GM21529 (cell line): ENCODE data around the gene BCAS1.
A peak's percentile ranks its signal among the peaks of the same experiment; 100 is the strongest.
"Not testable (repeated sequence)": the region's sequence is repeated elsewhere in the genome, so short reads cannot be mapped to it uniquely, and the experiment has no call there.

Experiments
- ATAC-seq: cut with Tn5 transposase; IDR thresholded peaks from one replicate; pipeline ENCODE4 v1.9.1; 2021; ENCODE audit not compliant: unreplicated experiment

BCAS1 gene

DNA sequence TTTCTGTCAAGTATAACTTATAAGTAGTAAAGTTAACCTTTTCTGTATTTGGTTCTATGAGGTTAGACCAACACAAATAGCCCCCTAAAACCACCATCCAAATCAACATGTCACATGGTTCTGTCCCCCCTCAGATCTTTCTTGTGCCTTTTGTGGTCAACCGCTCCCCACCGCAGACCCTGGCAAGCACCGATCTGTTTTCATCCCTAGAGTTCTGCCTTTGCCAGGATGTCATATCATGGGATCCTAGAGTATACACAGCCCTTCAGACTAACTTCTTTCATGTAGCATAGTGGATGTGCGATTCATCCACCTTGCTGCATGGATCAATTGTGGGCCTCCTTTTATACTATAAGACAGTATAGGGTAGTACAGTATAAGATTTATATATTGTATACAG, 124.3 kb downstream of the BCAS1 start:
- no peak for ATAC-seq

DNA sequence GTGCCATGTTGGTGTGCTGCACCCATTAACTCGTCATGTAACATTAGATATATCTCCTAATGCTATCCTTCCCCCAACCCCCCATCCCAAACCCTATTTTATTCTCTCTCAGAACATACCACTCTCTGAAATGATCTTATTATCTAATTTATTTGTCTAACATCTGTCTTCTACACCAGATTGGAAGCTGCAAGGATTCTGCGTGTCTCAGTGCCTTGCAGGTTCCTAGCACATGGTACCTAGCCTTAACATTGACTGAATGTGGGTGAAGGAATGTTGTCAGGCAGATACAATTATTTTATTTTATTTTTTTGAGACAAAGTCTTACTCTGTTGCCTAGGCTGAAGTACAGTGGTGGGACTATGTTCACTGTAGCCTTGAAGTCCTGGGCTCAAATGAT, 124.9 kb downstream of the BCAS1 start:
- no peak for ATAC-seq

DNA sequence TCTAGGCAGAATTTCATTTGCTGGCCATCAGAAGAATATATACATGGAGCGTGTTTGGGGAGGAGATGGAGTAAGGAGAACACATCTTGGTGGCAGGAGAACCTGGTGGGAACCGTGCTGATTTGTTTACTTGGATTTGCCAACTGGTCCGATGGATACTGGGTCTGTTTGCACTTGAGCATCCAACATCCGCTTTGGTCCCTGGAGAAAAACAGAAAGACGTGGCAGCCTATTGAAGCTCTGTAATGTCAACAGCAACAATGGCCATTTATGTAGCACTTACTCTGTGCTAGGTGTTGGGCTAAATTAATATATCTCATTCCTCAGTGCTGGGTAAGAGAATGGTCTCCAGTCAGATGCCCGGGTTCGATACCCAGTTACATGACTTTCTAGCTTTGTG, 125.6 kb downstream of the BCAS1 start:
- no peak for ATAC-seq

DNA sequence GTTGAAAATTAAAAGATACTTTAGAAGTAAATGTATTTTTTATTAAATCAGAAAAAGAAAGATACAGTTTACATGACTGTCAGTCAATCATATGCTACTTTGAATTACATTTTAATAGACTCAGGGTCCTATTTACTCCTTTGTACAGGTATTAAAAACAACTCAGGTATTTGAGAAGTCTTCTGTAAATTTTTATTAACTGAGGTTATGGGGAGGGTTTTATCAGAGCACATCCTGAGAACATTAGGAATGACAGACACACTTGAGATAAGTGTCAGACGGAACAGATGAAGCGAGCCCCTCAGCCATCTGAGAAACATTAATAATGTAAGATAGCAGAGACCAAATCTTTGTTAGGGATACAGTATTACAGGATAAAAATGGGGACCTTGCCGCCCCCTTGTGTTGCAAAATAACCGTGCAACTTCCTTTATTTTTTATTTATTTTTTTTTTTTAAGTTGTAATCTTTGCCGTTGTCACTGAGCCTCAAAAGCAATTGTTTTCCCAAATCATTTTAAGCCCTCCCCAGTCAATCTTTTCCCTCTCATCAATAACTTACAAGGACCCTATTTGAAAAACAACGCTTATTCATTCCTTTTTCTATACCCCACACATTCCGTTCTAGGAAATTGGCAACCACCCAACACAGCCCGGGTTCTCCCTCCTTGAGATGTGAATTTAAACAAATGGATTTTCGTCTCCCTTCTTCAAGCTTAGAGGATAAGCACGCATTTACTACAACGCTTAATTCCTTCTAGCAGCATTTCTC, 126.7 kb downstream of the BCAS1 start:
- ATAC-seq: no peak

DNA sequence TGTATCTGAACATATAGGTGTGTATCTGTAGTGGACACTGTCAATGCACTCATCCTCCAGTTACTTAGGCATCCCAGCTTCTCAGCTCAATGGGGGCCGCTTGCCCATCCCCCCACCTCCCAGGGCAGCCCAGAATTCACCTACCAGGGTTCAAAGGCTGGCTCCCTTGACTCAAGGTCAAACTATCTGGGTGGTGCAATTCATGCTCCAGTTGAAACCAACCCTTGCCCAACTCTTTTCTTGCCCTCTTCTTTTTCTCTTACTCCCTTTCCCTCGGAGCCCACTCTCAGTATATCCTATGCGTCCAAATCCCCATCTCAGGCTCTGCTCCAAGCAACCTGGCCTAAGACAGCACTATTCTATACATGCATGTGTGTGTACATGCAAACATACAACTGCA, 127.4 kb downstream of the BCAS1 start:
- no peak for ATAC-seq

DNA sequence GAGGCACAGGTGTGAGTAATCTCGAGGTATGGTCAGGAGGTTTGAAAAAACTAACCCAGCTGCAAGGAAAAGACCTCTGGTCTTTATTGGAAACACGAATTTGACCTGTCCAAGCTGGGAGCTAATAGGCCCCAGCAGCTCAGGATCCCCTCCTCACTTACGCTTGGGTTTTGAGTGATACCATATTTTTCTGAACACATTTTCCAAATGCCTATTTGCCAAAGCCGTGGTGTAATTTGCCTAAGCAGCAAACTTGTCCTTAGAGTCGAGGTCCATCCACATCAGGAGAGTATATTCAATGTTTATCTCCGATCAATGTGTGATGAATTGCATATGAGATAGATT, 128.0 kb downstream of the BCAS1 start:
- ATAC-seq: no peak

DNA sequence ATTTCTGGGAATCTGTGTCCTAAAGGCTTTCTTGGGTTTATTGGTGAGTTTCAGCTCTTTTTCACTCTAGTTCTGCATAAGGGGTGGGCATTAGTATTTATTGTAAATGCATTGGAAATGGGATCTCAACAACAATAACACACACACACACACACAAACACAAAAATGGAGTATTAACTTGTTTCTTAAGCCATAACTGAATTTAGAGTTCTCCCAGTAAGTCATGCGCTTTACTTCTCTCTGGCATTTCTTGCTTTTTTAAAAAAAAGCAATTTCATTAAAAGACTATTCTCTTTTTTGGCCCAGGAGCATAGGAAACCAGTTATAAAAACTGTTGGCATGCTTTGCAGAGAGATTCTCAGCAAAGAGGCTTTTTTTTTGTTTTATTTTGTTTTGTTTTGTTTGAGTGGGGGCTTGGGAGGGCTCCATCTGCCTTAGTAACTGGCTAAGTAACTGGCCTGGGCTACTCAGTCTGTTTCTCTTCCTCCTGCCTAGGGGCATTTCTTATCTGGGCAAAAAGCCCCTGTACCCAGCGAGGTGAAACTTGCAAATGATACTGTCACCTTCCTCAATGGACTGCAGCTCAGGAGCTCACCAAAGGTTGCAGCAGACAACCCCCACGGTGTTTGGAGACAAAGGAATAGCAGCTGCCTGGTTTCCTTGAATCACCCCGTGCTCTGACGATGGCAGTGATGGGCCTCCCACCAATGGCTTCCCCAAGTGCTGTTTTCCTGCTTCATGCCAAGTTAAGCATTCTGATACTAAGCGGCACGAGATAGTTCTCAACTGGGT, 128.5 kb downstream of the BCAS1 start:
- ATAC-seq: no peak

DNA sequence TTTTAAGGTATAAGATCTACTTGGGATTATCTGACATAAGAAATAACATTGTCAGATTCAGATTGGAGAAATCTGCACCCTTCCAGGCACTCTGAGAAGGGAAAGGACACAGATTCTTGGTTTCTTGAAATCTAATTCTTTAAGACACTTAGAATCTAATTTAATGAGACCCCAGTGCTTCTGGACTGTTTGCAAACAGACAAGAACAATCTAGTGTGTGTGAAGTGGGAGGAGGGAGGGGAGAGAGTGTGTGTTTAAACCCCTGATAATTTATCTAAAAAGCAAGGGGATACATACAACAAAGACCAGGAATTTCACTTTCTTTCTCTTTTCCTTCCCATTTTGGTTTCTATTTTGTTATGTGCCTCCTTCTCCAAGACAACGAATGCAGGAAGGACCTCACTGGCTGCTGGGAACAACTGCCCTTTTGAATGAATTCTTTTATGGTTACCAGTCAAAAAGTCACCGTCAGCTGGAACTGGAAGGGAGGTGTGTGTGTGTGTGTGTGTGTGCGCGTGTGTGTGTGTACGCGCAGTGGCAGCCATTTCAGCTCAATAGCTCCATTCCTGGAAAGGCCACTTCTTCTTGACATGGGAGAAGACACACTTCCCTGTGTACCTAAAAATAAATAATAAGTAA, 129.4 kb downstream of the BCAS1 start:
- no peak for ATAC-seq

DNA sequence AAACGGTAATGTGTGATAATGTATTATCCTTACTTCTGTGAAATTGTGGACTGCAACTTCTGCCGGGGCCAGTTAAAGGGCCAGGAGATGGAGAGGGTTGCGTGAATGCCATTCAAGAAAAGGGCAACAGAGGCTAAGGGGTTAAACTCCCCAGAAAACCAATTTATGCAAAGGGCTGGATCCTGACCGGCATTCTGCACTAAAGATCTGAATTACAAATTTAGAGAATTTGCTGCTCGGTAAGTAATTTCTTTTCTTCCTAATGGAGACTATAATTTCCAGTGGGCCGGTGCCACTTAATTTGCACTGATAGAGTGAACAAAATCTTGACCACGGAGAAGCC, 130.1 kb downstream of the BCAS1 start:
- ATAC-seq: no peak

DNA sequence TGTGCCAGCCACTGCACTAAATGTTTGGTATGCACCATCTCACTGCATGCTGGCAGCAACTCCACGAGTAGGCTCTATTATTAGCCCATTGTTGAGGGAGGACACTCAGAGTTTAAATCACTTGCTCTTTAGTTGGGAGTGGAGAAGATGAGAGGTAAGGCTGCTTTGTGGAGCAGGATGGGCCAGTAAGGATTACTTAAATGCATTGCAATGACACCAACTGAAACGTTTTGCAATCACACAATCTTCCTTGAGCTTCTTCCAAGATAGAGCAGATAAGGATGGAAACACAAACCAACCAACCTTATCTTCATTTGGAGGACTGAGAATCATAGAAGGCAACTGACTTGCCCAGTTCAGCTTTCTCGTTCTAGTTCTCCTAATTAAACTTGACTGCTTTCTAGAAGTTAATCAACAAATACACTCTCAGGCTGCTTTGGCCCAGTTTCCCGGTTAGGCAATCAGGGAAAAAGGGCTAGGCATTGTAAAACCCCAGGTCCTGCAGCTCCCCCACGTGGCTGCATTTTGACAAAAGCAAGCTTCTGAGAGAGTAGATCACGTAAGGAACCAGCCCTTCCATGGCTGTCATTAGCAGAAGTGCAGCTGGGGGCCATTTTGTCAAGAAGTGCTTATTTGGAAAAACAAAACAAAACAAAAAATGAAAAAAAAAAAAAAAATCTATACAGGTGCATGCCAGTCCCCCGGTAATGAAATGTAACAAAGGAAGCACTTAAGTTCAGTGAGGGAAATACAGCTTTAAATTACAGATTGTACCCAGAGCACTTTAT, 130.6 kb downstream of the BCAS1 start:
- peak; percentile 69 for ATAC-seq

DNA sequence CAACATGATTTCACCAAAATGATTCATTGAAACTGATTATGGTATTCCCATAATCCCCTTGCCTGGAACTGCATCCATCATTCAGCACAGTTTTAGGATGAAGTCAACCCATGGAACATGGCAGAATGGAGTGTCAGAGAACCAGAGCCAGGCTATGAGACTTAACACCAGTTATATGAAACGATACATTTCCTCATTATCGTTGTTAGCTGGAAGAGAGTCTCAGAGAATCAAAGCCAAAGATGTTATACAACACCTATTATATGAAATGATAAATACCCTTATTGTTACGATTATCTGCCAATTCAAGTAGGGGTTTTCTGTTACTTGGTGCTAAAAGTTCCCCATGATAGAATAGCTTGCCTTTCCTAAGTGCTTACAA, 131.2 kb downstream of the BCAS1 start:
- ATAC-seq: no peak

DNA sequence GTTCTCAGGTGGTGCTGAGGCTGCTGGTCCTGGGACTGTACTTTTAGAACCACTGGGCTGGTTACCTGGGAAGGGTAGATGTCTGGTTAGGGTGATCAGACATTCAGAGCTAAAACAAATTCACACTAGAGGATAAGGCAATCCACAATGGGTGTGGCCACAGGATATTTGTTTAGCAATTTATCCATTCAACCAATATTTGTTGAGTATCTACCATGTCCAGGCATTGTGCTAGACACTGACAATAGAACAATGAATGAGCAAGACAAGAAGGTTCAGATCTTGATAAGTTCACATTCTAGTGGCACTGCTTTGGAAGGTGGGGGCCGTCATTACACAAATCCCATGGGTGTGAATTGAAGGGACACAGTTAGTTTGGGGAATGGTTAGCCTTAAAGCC, 131.7 kb downstream of the BCAS1 start:
- no peak for ATAC-seq

DNA sequence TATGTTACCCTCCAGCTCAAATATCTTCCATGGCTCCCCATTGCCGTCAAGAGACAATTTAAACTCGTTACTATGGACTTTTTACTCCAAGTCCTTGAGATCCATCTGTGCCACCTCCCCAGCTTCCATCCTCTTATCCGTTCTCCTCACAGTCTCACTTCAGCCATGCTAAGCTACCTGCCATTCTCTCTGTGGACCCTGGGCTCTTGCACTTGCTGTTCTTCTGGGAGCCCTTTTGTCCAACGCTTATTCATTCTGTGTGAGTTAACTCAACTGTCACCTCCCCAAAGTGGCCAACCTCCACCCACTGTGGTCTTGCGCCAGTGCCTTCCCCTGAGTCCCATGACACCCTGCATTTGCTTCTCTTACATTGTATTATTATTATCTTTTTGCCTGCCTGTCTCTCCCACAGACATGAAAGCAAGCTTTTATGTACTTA, 132.4 kb downstream of the BCAS1 start:
- ATAC-seq: no peak

DNA sequence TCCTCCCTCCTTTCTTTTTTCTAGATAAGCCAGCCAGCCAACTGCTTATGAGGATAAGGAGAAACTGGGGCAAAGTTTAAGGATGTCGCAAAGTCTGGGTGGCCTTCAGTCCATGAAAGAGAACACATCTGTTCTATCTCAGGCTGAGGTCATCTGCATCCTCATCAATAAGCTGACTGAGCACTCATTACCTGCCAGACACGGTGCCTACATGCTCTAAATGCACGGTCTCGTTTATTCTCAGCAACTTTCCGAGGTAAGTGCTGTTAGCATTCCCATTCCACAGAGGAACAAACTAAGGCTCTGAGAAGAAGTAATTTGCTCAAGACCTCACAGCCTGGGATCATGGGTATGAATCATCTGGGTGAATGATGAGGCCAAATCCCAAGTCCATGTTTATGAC, 133.1 kb downstream of the BCAS1 start:
- no peak for ATAC-seq

DNA sequence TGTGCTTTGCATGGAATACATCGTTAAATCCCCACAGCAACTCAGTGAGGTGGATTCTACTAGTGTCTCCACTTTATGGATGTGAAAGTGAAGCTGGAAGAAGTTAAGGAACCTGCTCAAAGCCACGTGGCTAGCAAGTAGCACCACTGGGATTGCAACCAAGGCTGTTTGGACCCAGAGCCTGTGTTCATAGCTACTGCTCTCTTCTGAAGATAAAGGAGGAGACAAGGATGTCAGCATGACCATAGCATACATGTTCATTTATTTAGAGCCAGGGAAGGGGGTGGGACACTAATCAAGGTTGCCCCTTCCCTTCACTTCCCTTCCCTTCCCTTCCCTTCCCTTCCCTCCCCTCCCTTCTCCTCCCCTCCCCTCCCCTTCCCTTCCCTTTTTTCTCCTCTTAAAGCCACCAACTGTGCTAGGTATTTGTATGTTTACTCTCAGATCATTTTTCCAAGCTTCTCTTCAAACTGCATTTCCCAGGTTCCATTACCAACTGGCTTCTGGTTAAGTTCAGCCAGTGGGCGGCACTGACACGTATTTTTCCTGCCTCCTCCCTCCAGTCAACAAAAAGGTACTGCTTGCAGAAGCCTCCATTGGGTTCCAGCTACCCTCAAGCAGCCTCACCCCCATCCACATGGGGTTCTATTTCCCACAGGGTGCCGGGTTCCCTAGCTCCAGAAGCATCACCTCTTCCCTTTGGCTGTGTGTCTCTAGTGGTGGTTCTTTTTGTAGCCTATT, 134.9 kb downstream of the BCAS1 start:
- ATAC-seq: no peak

DNA sequence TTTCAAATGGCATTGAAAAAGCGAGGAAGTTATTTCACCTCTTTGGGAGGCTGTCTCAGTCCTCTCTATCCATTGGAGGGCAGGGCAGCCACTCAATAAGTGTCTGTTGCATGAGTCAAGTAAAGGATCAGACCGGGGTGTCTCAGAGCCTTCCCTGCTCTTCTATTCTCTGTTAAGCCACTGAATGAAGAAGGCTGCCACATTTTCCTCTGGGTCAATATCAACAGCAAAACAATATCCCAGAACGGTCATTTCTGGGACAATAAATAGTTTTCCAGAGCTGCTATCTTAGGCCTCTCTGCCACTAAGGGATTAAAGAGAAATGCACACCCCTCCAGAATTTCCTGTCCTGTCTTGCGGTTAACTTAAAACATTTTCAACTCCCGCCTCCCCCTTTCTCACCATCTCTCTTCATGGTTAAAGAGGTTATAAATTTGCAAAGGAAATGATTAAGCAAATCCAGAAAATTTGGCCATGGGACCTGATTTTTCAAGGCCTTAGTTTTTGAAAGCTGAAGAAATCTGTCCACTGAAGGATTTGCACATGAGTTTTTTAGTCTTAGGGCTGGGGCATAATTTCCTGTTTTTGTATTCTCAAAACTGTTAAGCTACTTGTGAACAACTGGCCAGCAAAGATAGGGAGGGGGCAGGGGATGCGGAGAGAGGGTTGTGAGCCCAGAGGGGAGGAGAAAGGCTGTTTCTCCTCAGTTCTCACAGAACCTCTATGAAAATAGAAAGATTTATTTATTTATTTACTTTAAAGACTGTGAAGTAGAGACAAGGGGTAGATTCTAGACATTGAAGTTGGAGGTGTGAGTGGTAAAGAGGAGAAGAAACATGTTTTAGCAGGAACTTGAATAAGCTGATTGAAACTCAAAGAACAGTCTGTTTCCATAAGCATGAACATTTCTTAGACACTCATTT, 135.7 kb downstream of the BCAS1 start:
- ATAC-seq: peak; percentile 35

DNA sequence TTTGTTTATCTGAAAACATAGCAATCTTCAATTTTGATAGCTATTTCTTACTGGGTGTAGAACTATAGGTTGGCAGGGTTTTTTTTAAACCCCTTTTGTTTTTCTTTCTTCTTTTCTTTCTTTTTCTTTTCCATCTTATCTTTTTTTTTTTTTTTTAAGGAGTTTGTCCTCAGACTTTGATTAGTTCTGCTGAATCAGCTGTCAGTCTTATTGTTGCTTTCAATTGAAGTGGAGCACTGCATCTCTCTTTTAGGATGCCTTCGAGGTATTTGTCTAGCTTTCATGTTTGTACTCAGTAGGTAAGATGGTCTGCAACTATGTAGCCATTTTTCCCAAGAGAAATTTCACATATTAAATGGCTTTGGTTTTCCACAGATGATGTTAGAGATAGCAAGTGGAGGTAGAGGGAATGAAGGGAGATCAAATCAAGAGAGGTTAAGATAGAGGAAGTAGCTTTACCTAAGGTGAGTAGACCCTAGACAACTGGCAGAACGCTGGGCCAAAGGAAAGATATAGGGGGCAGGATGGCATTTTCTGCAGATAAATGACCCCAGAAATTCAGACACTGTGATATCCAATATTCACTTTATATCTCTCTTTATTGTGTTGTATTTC, 137.1 kb downstream of the BCAS1 start:
- no peak for ATAC-seq

DNA sequence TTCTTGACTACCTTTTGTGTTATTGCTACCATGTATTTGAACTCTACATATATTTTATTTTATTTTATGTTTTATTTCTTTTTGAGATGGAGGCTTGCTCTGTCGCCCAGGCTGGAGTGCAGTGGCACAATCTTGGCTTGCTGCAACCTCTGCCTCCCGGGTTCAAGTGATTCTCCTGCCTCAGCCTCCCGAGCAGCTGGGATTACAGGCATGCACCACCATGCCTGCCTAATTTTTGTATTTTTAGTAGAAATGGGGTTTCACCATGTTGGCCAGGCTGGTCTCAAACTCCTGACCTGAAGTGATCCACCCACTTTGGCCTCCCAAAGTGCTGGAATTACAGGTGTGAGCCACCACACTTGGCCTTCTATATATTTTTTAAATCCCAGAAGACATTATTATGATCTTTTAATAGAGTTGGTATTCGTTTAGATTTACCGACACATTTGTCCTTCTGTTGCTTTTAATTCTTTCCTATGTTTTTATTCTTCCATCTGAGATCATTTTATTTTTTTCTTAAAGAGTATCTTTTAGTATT, 137.7 kb downstream of the BCAS1 start:
- ATAC-seq: not testable (repeated sequence)

DNA sequence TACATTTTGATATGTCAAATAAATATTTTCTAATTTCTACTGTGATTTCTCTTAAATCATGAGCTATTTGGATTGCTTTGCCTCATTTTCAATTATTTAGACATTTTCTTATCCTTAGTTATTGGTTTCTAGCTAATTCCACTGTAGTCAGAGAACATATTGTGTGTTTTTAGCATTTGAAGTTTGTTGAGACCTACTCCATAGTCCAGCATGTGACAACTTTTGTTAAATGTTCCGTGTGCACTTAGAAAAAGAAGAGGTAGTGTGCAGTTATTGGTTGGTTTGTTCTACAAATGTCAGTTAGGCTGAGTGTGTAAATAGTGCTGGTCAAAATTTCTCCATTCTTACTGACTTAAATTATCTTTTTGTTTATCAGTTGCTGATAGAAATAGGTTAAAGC, 138.8 kb downstream of the BCAS1 start:
- ATAC-seq: no peak
